GM23338 (cell line): Measurements from ENCODE around the gene GALNT14.

Experiments
- CREB1 ChIP-seq: fragments of 250-450 bp; sonication (Bioruptor Pico); IDR thresholded peaks from 2 replicates; pipeline ENCODE4 v1.5.0; 2020; ENCODE audit warnings: low read depth, mild to moderate bottlenecking, moderate library complexity
- EZH2 ChIP-seq: fragments of 200-600 bp; sonication (generic); IDR thresholded peaks from one replicate; pipeline ENCODE4 v1.8.0; 2017; ENCODE audit warnings: antibody characterized with exemption, mild to moderate bottlenecking, low read depth; ENCODE audit not compliant: unreplicated experiment
- EZH2phosphoT487 ChIP-seq: fragments of 200-600 bp; sonication (generic); IDR thresholded peaks from one replicate; pipeline ENCODE4 v1.8.1; 2018; ENCODE audit warnings: antibody characterized with exemption; ENCODE audit not compliant: unreplicated experiment
- JUNB ChIP-seq: IDR thresholded peaks from one replicate; pipeline ENCODE4 v1.6.1; 2016; ENCODE audit warnings: antibody characterized with exemption; ENCODE audit not compliant: unreplicated experiment
- POLR2AphosphoS5 ChIP-seq: IDR thresholded peaks from 2 replicates; pipeline ENCODE4 v1.6.1; 2016; ENCODE audit warnings: antibody characterized with exemption, low read depth
- STAT1 ChIP-seq: IDR thresholded peaks from one replicate; pipeline ENCODE4 v1.6.1; 2016; ENCODE audit warnings: antibody characterized with exemption; ENCODE audit not compliant: unreplicated experiment
- ZNF114 ChIP-seq: fragments of 250-450 bp; sonication (Bioruptor Pico); IDR thresholded peaks from 2 replicates; pipeline ENCODE4 v1.5.0; 2020; ENCODE audit warnings: mild to moderate bottlenecking, moderate library complexity
- ZNF331 ChIP-seq: fragments of 250-450 bp; sonication (Bioruptor Pico); IDR thresholded peaks from 2 replicates; pipeline ENCODE4 v1.5.0; 2020; ENCODE audit warnings: low read depth, mild to moderate bottlenecking, moderate library complexity
- TF ChIP-seq, protein P1 (sequence below): IDR thresholded peaks from 2 replicates; pipeline ENCODE4 v1.6.1; 2016; ENCODE audit warnings: antibody characterized with exemption
- TF ChIP-seq, protein P2 (sequence below), 2 experiments: fragments of 200-600 bp in 1 of 2; sonication (generic) in 1 of 2; conservative IDR thresholded peaks; 2 replicates each; pipeline versions ENCODE4 v1.5.1 to v1.6.1; 2016 to 2017; ENCODE audit warnings: antibody characterized with exemption in 2 of 2, low read depth in 2 of 2, mild to moderate bottlenecking in 2 of 2, moderate library complexity in 1 of 2
- TF ChIP-seq, protein P3 (sequence below): IDR thresholded peaks from one replicate; pipeline ENCODE4 v1.6.1; 2018; ENCODE audit warnings: antibody characterized with exemption; ENCODE audit not compliant: unreplicated experiment

DNA sequence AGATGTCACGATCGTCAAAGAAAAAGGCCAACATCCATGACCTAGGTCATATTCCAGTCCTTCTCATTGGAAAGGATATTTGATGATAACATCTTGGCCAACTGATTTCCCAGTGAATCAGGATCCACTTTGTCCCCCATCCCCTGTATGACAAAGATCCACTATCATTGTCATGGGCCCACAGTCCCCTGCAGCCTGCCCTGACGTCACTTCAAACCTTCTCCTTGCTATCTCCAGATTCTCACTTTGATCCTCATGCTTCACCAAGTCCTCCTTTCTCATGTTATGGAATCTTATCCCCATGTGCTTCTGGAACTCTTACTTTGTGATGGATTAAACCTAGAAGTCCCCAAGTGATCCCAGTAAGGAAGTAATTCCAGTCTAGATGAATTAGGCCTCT lies 25.7 kb downstream of the GALNT14 start:
- TF ChIP-seq, protein P1, sequence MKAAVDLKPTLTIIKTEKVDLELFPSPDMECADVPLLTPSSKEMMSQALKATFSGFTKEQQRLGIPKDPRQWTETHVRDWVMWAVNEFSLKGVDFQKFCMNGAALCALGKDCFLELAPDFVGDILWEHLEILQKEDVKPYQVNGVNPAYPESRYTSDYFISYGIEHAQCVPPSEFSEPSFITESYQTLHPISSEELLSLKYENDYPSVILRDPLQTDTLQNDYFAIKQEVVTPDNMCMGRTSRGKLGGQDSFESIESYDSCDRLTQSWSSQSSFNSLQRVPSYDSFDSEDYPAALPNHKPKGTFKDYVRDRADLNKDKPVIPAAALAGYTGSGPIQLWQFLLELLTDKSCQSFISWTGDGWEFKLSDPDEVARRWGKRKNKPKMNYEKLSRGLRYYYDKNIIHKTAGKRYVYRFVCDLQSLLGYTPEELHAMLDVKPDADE, result no peak
- TF ChIP-seq EZH2 (no peak), POLR2AphosphoS5 (no peak), JUNB (no peak), CREB1 (CRISPR knock-in tag) (no peak), EZH2phosphoT487 (no peak), ZNF331 (CRISPR knock-in tag) (no peak), ZNF114 (CRISPR knock-in tag) (no peak), STAT1 (no peak)
- TF ChIP-seq, protein P2, sequence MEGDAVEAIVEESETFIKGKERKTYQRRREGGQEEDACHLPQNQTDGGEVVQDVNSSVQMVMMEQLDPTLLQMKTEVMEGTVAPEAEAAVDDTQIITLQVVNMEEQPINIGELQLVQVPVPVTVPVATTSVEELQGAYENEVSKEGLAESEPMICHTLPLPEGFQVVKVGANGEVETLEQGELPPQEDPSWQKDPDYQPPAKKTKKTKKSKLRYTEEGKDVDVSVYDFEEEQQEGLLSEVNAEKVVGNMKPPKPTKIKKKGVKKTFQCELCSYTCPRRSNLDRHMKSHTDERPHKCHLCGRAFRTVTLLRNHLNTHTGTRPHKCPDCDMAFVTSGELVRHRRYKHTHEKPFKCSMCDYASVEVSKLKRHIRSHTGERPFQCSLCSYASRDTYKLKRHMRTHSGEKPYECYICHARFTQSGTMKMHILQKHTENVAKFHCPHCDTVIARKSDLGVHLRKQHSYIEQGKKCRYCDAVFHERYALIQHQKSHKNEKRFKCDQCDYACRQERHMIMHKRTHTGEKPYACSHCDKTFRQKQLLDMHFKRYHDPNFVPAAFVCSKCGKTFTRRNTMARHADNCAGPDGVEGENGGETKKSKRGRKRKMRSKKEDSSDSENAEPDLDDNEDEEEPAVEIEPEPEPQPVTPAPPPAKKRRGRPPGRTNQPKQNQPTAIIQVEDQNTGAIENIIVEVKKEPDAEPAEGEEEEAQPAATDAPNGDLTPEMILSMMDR (conservative IDR thresholded peaks at IDR 0.05; ENCODE audit: low read depth in 2 of 2), result no peak
- TF ChIP-seq, protein P3, sequence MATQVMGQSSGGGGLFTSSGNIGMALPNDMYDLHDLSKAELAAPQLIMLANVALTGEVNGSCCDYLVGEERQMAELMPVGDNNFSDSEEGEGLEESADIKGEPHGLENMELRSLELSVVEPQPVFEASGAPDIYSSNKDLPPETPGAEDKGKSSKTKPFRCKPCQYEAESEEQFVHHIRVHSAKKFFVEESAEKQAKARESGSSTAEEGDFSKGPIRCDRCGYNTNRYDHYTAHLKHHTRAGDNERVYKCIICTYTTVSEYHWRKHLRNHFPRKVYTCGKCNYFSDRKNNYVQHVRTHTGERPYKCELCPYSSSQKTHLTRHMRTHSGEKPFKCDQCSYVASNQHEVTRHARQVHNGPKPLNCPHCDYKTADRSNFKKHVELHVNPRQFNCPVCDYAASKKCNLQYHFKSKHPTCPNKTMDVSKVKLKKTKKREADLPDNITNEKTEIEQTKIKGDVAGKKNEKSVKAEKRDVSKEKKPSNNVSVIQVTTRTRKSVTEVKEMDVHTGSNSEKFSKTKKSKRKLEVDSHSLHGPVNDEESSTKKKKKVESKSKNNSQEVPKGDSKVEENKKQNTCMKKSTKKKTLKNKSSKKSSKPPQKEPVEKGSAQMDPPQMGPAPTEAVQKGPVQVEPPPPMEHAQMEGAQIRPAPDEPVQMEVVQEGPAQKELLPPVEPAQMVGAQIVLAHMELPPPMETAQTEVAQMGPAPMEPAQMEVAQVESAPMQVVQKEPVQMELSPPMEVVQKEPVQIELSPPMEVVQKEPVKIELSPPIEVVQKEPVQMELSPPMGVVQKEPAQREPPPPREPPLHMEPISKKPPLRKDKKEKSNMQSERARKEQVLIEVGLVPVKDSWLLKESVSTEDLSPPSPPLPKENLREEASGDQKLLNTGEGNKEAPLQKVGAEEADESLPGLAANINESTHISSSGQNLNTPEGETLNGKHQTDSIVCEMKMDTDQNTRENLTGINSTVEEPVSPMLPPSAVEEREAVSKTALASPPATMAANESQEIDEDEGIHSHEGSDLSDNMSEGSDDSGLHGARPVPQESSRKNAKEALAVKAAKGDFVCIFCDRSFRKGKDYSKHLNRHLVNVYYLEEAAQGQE, result no peak
